Germinal center (tissue), 1 donor: Measurements from ENCODE around the gene PALLD.

Experiments
- DNase-seq: peaks from one replicate; pipeline ENCODE4 v3.0.0; 2012; ENCODE audit warnings: mixed read lengths, low spot score

PALLD gene

DNA sequence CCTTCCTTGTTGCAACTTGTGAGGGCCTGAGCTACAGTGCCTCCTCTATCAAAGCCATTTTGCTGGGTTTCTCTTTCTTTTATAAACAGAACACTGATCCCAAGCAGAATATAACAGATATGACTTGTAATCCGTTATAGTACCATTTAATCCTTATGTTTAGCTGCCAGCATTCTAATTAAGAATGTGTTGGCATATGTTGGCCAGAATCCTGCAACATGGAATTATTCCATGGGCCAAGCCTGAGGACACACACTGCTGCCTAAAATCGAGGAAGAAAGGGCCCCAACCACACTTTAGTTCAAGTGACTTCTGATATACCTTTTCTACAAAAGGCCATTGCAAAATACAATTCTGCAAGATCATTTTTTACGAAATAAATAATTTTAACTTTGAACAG, 28.0 kb downstream of the PALLD start:
- no peak for DNase-seq

DNA sequence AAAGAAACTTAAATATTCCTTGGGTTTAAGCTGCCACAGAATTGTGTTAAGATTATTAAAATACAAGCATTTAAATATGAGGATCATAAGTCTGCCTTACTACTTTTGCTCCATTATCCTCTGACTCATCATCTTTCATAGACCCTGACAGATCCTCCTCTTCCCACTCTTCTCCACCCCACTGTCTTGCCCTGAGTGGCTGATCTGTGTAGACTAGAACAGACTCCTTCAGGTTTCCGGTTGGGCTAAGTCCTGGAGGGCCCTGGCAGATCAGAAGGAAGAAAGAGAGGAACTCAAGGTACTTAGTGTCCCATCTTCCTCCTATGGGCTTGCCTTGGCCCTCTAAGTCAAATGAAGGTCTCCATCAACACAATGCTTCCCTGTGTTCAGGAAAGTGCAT, 30.7 kb downstream of the PALLD start:
- DNase-seq, result no peak

DNA sequence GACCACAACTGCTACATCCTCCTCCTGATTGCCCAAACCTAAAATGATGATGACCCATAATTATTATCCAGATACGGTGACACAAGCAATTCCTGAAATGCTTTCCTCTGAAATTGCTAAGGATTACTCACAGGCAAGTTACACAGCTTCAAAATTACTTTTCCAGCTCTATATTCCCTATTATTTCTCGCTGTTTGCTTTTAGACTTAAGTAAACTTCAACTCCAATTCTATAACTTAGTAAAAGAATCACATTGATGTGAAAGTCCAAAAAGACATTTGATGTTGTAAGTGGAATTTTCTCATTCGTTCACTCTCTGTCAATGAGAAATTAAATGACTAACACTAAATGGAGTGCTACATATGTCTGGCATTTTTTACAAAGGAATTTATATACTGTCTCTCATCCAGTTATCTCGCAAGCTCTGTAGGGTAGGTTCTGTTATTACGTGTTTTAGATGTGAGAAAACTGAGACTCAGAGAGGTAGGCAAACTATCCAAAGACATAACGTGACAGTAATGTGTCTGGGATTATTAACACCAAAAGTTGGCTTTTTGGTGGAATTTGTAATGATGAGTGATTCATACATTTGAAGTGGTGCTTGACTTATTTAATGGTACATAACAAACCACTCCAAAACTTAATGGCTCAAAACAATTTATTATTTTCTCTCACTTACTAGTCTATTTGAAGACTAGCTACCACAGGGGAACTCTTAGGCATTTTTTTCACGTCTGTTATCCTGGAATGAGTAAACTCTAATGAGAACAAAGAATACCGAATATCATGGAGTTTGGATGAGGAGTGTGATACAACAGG, 31.5 kb downstream of the PALLD start:
- no peak for DNase-seq

DNA sequence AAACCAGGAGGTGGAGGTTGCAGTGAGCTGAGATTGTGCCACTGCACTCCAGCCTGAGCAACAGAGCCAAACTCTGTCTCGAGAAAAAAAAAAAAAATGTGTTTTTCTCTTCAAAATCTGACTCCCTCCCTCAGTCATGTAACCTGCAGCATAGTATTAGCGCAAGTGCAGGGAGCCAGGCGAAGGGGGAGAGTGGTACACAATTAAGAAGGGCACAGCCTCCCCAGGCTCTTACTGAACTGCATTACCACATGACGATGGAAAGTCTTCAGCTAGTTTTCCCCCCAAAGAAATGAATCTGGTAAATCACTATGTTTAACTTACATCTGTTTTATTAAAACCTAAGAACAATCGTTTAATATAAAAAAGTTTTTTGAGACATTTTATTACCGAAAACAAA, 32.4 kb downstream of the PALLD start:
- no peak for DNase-seq

DNA sequence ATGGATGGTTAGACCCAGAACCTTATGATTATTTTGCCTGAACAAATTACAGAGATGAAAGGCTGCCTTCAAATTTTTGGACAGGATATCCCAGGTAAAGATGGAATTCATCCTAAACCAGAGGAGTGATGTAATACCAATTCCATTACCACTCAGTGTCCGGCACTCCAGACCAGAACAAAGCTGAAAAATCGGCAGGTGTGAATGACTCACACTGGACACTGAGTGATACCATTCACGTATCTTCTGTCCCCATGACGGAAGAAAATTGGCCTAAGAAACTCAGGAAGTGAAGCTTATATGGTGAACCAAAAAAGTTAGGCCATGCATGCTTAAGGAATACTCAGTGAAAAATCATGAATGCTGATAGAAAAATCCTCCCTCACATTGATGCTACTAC, 34.5 kb downstream of the PALLD start:
- DNase-seq, result no peak

DNA sequence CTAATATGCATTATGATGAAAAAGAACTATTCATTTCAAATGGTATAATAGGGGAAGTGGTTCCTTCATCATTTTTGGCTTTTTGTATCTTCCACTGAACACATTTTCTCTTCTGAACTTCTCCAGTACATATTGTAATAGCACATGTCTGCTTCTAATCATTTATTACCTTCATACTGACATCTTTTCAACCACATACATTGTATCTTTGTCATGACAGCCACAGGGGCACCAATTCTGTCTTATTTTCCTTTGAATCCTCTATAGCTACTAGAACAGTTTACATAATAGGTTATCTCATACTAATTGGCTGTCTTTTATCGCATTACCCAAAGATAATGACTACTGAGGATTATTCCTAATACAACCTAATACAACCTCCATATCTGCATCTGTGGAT, 37.7 kb downstream of the PALLD start:
- no peak for DNase-seq

DNA sequence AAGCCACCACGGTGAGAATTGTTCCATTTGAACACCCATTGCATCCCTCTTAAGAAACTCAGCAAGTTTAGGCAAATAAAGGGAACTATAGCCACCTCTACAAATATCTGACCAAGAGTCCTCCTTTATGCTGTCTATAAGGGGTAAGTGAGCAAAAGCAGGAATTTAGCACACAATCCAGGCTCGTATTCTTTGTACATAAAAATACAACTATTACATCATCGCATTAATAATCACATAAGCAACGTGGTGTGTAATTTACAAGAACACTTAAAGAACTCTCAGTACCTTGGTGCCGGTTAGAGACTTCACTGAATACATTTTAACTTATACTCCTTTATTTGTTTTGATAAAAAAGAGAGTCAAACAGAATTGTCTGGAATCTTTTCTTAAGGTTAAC, 38.8 kb downstream of the PALLD start:
- DNase-seq, result no peak

DNA sequence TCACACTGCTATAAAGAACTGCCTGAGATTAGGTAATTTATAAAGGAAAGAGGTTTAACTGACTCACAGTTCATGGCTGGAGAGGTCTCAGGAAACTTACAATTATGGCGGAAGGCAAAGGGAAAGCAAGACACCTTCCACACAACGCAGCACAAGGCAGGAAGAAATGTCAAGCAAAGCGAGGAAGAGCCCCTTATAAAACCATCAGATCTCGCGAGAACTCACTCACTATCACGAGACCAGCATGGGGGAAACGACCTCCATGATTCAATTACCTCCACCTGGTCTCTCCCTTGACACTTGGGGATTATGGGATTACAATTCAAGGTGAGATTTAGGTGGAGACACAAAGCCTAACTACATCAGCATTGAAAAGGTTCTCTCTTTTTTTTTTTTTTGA, 39.6 kb downstream of the PALLD start:
- no peak for DNase-seq

DNA sequence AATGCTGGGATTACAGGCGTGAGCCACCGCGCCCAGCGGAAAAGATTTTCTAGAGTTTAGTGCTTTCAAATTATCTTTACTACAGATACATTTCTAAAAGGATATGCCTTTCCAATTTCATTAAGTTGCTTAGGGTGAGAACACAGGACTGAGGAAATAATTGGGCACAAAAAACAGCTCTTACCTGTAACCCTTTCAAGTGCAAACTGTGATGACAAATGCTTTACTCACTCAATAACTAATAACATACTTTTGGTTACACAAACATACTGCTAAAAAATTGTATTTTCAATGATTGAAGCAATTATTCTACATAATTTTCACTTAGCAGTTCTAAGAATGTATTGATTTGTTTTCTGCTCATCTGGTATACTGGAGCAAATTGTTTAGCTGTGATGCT, 40.2 kb downstream of the PALLD start:
- no peak for DNase-seq

DNA sequence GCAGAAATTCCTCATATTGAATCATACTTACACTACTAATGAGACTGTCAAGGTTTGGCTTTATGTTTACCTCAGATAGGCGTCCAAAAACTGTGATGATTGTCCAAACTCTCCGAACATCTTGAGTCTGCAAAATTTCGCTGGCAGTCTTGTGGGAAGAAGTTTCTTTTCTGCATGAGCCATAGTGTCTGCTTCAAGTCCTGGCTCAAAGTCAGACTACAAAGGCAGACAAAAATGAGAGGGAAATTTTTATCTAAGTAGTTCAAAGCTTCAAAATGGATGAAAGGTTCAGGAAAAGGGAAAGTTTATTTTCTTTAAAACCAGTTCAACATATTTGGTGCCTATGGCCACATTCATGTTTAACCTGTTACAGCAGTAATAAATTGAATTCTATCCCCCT, 40.7 kb downstream of the PALLD start:
- DNase-seq, result no peak

DNA sequence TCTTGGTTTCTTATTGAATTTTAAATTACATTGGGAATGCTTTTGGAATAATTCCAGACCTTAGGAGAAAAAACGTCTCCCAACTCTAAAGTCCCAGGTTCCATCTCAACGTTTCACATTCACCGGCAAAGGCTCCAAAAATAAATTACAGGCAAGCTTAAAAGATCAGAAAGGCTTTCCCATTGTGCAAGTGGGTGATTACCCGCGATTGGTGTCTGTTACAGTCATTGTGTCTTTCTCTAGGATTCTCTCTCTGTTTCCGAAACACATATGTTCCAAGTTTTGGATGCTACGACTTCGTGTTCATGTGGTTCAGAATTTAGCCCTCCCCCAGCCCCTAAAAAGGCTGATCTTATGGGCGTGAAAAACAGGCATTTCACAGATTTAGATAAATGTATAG, 41.8 kb downstream of the PALLD start:
- no peak for DNase-seq

DNA sequence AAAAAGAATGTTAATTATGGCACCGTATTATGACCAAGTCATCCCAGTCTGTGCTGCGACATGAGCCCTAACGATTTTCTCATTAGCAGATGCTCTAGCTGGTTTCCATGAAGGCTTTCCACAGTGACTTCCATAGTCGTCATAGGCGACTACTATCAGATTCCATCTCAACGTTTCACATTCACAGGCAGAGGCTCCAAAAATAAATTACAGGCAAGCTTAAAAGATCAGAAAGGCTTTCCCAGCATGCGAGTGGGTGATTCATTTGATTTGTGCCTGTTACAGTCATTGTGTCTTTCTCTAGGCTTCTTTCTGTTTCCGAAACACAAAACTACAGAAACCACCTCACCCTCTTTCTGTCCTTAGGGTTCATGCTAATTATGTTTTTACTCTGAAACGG, 43.2 kb downstream of the PALLD start:
- DNase-seq, result no peak

DNA sequence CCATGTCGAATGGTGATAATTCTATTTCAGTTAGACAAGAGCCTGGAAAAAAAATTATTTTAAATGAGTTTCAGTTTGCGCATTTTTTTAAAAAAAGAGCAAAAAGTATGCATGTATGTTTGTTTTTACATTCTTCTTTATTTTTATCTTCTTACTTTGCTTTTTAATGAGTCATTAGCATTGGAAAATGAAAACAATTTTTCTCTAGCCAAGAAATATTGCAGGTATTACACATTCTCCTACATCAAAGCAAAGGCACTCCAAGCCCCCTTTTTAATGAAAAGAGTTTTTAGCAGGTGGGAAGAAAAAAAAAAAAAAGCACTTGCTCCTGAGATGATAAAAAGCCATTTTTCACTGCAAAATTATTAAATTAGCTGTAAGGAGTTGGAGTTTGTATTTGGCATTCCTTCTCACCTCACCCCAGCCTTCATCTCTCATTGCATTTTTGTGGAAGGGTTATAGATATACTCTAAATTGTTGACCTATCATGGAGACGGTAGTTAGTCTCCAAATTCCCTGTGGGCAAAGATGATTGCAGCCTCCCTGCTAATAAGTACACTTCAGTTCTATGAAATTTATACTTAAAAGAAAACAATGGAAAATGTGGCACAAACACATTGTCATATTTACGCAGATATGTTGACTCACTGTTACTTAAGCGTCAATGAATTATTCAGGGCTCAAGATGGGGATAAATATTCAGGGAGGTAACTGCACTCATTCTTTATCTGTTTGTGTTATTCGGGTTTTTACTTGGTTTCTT, 43.8 kb downstream of the PALLD start:
- DNase-seq, result no peak

DNA sequence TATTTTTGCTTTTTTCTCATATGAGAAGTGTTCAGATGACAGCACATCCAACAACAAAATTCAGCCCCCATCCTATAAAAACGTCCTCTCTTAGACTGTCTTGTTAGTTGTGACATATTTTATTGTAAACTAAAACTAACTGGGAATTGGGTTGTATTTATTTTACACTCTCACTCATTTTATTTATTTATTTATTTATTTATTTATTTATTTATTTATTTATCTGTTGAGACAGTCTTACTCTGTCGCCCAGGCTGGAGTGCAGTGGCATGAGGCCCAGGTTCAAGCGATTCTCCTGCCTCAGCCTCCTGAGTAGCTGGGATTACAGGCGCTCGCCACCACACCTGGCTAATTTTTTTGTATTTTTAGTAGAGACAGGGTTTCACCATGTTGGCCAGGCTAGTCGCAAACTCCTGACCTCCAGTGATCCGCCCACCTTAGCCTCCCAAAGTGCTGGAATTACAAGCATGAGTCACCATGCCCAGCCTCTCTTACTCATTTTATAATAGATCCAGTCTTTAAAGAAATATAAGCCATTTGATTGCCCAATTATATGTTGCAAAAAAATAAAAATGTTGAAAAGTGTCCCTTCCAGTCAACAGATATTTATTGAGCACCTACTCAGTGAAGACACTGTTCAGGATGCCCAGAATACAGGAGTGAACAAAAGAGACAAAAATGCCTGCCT, 44.6 kb downstream of the PALLD start:
- DNase-seq, result no peak

DNA sequence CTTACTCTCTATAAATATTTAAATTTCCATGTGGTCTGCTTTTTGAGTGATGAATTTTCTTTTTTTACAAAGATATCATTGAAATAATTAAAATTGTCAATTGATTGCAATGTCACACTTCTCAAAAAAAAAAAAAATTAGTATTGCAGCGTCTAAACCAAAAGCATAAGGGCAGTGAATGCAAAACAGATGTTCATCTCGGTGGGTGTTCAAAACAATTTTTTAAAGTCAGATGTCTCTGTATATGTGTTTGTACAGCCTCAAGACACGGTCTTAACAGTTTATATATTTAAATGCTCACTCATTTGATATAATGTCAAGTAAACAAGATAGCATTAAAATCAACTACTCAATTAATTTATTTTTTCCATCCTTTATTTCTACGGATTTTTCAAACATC, 52.3 kb downstream of the PALLD start:
- no peak for DNase-seq

DNA sequence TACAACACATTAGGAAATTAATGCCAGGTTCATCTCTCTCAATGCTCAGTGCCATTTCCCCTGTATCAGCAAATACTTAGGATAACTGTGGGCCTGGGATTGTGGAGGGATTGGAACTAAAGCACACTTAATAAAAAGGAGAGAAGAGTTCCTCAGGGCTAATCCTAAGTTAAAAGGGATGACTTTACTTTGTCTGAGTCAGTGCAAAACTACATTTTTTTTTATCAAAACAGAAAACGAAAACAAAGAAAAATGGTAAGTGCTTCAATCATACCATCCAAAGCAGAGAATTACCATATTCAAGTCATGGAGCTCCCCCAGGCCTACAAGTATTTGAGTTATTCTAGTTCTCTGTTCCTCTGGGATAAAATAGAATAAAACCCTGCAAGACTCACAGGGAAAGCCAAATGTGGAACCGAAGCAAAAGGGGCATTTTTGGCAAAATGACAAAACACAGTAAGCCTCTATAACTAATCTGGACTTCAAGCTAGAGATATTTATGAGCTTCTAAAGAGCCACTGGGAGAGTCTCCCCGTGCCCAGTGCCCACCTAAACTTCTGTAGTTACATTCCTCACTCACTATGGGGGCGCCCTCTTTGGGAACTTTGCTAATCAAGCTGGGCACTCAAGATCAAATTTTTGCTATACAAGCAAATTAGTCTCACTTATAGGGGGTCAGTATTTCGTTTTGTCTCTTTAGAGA, 53.4 kb downstream of the PALLD start:
- DNase-seq, result no peak

DNA sequence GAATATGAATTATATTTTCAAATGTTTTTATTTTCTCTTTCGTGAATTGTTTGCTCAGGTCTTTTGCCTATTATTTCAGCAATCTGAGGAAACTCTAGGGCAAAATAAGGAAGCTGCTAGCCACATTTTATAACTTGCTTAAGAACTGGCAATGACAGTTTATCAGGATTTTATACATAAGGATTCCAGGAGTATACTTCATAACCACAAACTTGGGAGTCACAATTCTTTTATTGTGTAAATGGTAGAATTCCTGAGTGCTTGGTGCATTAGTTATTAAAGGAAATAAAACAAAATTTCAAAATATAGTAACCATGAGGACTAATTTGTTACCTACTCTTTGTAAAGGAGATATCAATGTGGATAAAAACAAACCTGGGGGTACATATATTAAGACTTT, 54.4 kb downstream of the PALLD start:
- DNase-seq, result no peak

DNA sequence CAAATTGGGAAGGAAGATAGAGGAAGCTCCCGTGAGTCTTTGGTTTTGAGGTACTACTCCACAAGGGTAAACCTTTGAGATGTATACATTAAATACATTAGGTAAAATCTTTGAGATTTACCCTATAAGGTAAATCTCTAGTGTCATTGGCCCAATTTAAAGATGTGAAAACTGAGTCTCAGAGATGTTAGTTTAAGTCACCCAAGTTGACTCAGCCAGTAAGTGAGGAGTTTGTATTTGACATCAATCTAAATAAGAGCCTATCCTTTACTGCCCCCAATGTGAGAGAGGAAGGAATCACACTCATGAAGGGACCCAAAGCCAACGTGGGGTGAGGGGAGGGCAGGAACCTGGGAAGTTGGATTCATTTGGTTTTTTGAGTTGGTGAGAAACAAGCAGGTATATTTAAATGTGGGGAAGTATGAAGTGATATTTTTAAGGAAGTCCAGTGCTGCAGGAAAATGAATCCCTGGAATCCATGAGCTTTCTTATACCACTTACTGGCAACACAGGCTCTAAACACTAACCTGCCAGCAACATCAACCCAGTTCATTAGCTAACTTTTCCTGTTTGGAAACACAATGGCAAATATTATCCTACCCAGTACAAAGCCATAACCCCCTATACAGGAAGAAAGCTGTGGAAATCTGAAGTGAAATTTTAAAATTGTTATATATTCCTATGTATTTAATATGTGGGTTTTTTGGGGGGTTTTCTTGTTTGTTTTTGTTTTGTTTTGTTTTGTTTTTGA, 55.3 kb downstream of the PALLD start:
- DNase-seq, result no peak

DNA sequence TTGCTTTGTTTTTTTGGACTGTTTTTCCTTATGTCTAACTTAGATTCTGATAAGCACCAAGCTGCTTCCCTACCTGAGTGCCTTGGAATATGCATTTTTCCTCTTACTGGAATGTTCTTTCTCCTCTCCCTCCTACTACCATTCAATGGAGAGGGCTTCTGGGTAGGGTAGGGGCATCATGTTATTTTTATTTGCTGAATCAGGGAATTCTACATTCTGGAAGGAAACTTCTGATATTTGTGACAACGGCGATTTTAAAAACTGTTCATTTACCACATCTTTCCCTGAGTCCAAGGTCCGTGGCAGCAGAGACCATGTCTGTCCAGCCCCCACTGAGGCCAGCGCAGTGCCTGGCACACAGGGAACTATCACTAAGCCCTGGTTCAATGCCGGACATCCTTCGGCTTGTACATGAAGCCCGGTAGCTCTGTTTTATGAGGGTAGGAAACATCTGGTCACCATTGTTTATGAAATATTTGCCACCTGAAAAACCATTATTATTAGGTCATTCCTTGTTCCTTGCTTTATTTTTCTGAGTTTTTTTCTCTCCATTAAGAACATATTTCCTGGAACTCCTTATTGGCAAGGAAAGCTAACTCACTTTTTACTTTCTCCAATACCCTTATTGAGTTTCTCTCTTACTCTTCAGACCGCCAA, 57.0 kb downstream of the PALLD start:
- no peak for DNase-seq

DNA sequence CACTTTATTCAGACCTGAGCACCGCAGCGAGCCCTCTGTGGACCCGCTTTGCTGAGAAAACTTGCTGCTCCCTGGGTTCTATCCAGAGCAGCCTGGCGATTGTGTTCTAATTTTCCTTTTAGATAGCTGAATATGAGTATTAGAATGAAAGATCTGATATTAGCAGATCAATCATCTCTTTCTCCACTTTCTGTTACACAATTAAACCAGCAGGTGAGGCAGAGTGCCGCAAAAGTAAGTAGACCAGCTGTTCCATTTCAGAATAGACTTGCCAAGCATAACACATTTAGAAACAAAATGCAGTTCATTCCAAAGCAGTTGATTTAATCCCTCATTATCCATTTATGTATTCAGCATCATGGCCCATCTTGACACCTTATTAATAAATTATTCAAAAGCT, 58.6 kb downstream of the PALLD start:
- DNase-seq, result no peak

DNA sequence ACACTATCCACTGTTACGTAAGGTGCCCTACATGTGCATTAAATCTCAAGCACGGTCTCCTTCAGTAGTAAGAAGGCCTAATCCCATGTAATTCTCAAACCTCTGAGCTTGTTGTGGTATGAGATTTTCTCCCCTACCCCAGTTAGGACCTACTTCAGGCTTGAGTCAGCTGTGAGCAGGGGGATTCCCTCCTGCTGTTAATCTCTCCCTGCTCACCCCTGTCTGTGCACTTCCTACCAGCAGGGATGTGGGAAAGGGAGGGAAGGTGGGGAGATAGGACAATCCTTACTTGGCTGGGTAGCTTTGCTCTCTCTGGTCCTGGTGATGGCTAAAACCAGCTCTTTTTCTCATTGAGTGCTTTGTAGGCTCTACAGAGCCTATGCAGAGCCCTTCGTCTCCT, 60.8 kb downstream of the PALLD start:
- DNase-seq, result no peak
